Measurements from ENCODE around the gene MPPED2.

- TF ChIP-seq, protein P1, sequence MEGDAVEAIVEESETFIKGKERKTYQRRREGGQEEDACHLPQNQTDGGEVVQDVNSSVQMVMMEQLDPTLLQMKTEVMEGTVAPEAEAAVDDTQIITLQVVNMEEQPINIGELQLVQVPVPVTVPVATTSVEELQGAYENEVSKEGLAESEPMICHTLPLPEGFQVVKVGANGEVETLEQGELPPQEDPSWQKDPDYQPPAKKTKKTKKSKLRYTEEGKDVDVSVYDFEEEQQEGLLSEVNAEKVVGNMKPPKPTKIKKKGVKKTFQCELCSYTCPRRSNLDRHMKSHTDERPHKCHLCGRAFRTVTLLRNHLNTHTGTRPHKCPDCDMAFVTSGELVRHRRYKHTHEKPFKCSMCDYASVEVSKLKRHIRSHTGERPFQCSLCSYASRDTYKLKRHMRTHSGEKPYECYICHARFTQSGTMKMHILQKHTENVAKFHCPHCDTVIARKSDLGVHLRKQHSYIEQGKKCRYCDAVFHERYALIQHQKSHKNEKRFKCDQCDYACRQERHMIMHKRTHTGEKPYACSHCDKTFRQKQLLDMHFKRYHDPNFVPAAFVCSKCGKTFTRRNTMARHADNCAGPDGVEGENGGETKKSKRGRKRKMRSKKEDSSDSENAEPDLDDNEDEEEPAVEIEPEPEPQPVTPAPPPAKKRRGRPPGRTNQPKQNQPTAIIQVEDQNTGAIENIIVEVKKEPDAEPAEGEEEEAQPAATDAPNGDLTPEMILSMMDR (IDR thresholded peaks at IDR 0.05), result no peak
- TF ChIP-seq EP300 (IDR thresholded peaks at IDR 0.05), result no peak
- no peak for TF ChIP-seq POLR2AphosphoS5 (IDR thresholded peaks at IDR 0.05)
Observed at GRCh38 chr11:30566482-30566881, 19.7 kb downstream of the MPPED2 start.
